GM21528 (cell line): ENCODE results near the gene PHACTR1.

Experiments used
- ATAC-seq: cut with Tn5 transposase; IDR thresholded peaks from one replicate; pipeline ENCODE4 v1.9.1; 2021; ENCODE audit warnings: mild to moderate bottlenecking, moderate library complexity; ENCODE audit not compliant: unreplicated experiment, low FRiP score

The PHACTR1 gene

DNA sequence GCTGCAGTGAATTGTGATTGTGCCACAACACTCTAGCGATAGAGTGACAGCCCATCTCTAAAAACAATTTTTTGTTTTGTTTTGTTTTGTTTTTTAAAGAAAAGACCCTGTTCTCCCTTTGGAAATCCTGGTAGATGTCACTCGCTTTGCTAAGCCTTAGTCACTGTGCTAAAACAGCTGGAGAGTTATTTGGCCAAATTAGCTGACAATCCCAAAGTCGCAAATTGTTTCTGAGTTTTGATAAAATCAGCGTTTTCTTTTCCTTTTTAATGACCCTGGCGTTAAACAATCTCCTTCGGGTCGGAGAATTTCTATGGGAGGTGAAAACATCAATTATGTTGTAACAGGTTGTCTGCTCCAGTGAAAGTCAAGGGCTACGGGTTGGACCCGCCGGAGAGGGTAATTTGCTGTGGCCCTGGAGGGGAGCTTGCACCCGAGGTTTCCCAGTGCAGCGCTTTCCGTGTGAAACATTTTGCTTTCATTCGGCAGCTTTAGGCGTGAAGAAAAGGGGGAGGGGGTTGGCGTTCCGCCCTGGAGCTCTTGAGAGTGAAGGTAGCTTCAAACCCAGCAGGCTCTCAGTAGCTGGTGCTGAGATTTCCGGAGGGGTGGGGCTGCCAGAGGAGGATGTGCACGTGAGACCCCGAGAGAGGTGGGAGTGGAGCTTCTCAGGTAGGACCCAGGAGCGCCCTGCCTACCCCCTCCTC, 296.6 kb downstream of the PHACTR1 start:
- no peak for ATAC-seq

GRCh38 chr6:13013681-13014503, 297.3 kb downstream of the PHACTR1 start:
- ATAC-seq = no peak

DNA sequence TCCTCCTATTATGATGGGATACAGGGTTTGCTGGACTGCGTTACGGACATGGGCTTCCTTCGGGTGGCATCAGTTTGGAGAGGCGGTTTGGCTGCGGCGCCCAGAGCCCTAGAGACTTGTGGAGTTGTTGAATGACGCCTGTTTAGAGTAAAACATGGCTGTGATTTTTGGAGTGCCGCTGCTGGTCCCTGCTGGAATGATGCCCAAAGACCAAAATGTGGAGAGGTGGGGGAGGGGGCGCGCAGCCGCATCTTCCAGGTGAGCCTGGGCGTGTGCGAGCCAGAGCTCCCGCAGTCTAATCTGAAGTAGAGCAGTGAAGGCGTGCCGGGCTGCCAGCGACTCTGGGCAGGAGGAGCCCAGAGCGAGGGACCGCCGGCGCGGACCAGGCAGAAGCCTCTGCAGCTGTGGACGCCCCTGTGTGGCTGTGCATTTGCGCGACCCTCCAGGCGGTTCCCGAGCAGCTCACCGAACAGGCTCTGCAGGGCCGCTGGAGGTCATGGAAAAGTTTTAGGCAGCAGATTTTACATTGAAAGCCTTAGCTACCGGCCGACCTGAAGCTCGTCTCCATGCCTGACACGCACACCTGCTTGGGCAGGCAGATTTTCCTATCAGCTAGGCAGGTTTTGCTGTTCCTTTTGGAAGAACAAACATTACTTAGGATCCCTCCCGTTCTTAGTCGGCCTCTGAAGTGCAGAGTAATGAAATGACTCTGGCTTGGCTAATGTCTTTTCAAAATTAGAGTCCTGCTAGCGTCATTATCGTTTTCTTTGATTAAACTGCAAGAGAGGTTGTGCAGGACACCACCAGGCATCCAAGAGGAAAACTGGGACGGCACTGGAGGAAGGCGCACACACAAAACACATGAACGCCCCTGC, 298.2 kb downstream of the PHACTR1 start:
- ATAC-seq = no peak

GRCh38 chr6:13015379-13015681, 298.8 kb downstream of the PHACTR1 start:
- ATAC-seq = no peak

DNA sequence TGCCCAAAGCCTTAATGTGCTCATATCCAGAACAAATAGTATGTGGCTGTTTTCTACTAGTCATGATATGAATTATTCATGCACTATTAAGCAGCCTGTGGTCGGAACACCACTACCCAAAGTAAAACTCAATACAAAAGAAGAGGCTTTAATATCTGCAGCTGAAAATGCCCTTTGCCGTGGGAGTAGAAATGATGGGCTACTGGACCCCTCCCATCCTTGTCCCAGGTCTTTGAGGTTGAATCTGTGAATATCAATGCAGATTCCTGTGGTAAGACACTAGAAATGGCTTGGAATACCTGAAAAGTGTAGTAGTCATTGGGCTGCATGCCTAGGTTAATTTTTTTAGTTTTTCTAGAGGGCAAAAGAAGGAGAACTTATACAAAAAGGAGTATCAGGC, 308.0 kb downstream of the PHACTR1 start:
- ATAC-seq = no peak

DNA sequence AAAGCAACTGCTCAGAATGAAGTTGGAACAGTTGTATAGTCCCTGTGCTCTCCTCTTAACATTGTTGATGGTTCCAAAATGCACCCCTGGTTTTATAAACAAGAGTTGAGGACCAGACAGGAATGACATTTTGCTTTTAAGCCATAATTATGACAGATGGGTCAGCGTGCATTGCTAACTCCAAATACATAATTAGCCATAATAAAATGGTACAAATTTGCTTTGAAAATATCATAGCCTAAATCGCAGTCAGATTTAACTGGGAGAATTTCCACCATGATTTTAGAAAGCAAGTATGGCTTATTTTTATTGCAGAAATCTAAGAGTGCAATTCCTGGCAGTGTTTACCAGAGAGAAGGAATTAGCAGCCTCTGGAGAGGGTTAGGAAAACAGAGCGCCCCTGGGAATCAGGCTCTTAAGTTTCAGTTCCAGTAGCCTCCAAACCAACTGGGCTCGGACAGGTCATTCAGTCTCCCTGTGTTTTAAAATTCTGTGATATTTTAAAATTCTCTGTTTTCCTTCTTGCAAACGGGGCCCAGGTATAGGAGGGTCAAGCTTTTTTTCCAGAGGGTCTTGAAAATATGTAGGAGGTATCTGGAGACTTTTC, 309.4 kb downstream of the PHACTR1 start:
- ATAC-seq = no peak

DNA sequence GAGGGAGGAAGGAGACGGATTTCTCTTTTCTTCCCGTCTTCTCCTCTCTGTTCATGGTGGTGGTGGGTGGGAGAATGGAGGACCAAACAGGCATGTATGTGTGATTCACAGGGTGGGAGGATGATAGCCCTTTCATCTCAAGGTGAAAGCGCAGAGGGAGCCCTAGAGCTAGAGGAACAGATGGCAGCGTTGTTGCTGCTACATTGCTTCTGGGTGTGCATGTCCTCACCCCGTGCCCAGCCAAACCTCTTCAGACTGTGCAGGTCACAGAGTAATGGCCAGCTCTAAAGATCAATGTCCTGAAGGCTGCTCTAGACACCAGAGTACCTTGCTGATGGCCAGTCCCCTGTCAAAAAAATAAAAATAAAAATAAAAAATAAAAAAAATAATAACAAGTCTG, 310.0 kb downstream of the PHACTR1 start:
- ATAC-seq = no peak

GRCh38 chr6:13027207-13027606, 310.6 kb downstream of the PHACTR1 start:
- ATAC-seq = no peak

DNA sequence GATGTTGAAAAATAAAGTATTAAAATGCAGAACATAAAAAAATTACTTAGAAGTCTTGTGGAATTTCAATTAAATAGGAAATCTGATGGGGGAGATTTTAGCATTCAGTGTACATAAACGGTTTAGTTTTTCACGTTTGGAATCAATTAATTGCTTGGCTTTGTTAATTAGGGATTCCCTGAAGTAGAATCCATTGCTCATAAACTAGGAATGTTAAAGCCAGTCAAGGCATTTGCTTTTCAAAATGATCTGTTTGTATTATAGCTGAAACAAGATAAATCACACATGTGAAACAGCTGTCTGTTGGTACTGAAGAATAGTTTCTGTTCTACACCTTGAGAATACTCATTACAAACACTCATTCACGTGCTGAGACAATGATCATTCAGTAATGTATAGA, 313.8 kb downstream of the PHACTR1 start:
- ATAC-seq = no peak

DNA sequence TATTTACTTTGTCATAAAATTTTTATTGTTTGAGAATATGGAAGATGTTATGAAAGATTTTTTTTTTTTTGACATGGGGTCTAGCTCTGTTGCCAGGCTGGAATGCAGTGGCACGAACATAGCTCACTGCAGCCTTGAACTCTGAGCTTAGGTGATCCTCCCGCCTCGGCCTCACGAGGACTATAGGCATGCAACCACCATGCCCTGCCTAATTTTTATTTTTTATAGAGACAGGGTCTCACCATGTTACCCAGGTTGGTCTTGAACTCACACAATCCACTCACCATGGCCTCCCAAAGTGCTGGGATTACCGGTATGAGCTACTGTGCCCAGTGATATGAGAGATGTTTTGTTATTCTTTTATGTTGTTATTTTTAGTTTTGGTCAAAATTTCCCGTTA, 316.0 kb downstream of the PHACTR1 start:
- ATAC-seq = no peak

DNA sequence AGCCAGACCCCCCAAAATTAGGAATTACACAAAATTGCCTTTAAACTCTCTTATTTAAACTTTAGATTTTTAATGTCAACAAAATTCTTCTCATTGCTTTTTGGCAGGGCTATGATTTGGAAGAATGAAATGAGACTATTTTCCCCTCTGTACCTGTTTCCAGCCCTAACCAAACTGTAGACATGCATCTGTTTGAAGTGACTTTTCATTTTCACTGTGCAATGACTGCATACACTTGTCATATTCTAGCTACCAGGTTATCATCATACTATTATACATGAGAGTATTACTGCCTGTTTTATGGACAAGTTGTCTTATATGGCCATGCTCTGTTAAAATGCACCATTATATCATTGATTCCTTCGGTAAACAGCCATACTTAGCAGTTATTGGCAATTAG, 316.6 kb downstream of the PHACTR1 start:
- ATAC-seq = no peak

DNA sequence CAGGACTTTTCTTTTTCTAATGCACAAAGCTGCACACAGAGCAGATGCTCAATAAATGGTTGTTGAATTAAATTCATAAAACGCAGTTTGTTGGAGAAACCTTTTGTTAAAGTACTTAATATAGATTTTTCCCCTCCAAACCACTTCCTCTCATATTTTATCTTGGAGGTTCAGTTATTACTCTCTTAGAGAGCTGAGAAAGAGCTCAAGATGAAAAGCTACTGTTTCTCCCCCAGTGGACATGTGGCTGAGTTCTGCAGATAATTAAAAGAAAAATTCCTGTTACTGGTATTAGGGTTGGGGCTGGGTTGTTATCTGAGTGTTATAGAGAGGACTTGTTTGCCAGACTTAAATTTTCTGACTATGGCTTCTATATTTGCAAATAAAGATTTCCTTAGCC, 317.7 kb downstream of the PHACTR1 start:
- no peak for ATAC-seq

- ATAC-seq = no peak
Observed at GRCh38 chr6:13035606-13036005, 319.0 kb downstream of the PHACTR1 start.

GRCh38 chr6:13038315-13038714, 321.7 kb downstream of the PHACTR1 start:
- no peak for ATAC-seq

DNA sequence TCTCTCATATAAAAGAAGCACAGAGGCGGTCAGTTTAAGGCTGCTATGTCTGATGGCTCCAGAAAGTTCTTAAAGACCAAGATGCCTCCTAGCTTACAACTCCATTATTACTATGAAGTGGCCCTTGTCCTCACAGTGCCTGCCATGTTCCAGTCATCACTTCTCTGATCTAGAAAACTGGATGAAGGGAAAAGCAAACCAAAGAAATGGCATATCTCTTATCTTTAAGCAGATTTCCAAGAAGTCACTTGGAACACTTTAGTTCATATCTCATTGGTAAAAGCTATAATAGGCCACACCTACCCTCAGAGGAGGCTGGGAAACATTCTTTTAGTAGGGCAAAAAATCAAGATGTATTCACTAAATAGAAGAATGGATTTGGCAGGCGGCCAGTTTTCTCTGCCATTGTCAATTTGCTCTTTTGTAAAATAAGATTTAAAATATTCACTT, 322.2 kb downstream of the PHACTR1 start:
- no peak for ATAC-seq

GRCh38 chr6:13044390-13044789, 327.8 kb downstream of the PHACTR1 start:
- ATAC-seq = no peak

- ATAC-seq = no peak
Observed at GRCh38 chr6:13044896-13045295, 328.3 kb downstream of the PHACTR1 start.

GRCh38 chr6:13045676-13046075, 329.1 kb downstream of the PHACTR1 start:
- ATAC-seq = no peak

- no peak for ATAC-seq
Observed at GRCh38 chr6:13046084-13046483, 329.5 kb downstream of the PHACTR1 start.

DNA sequence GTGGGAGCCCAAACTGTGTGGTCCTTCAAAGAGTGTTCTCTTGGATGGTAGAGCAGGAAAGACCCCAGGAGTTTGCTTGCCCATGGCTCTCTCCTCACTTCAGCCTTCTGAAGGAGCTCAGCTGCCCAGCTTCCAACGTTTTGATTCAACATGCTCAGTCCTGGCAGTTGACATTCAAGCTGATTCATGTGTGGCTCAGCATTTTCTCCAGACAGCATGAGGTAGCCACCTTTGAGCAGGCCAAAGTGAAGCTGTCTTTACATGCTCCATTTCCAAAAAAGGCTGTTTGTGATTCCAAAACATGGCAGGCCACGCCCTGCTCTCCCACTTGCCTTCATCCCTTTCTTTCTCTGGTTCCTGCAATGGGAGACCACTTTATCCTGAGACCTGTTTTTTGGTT, 331.5 kb downstream of the PHACTR1 start:
- no peak for ATAC-seq
